SK-N-MC (cell line): Measurements from ENCODE around the gene PYDC1.

Experiments used
- EZH2 ChIP-seq: fragments of 200-600 bp; sonication (generic); IDR thresholded peaks from one replicate; pipeline ENCODE4 v1.6.1; 2017; ENCODE audit warnings: antibody characterized with exemption
- POLR2AphosphoS5 ChIP-seq: IDR thresholded peaks from 2 replicates; pipeline ENCODE4 v1.6.1; 2012; ENCODE audit warnings: mild to moderate bottlenecking, low read depth, low read length, borderline replicate concordance

- no peak for TF ChIP-seq EZH2
- TF ChIP-seq POLR2AphosphoS5: no peak
Observed at GRCh38 chr16:31225193-31225592, 8.3 kb upstream of the PYDC1 start.
